Astrocyte (in vitro differentiated cells and primary cell): ENCODE data around the gene TMEM178B.

Experiments
- CTCF ChIP-seq: IDR thresholded peaks from 2 replicates; pipeline ENCODE4 v1.5.1; 2011; ENCODE audit warnings: low read depth, mild to moderate bottlenecking, inconsistent platforms, low read length, moderate library complexity; ENCODE audit not compliant: insufficient read depth
- EZH2 ChIP-seq: IDR thresholded peaks from 2 replicates; pipeline ENCODE4 v1.6.1; 2012; ENCODE audit warnings: mild to moderate bottlenecking, low read length, inconsistent platforms; ENCODE audit not compliant: insufficient read depth

- TF ChIP-seq CTCF (no peak), EZH2 (no peak)
These were observed 227.0 kb downstream of the TMEM178B start for GRCh38 chr7:141300816-141301215.
